ENCODE data around the gene DAP. TPM values are rescaled to one million over a fixed set of nuclear protein-coding genes. Genes with fewer than 3 reads are reported as not detected.

Gene DAP
- total RNA-seq, 1 donor from 2014 or later, result 38.5 TPM

DNA sequence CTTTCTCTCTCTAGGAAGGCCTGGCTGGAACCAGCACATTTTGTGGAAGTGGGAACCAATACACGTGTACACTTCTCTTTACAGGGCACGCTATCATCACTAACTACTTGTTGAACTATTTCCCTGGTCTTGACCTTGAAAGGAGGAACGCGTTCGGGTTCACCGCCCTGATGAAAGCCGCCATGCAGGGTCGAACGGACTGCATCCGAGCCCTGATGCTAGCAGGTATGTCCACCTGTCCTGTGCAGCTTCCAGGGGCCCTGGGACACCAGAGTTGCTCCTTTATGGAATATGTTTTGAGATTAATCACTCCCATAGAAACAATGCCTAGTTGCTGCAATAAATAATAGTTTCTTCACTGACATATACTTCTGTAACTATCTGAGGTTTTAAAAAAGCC, 123.1 kb downstream of the DAP start:
- Mint-ChIP-seq H3K9me3 (ENCODE audit: unreplicated experiment) (no peaks in the 10 kb centered on the region), H3K36me3 (ENCODE audit: unreplicated experiment) (no peaks in the 10 kb centered on the region), H3K4me1 (ENCODE audit: low read depth, unreplicated experiment) (peaks cover 17% of the 10 kb centered on the region), H3K27me3 (ENCODE audit: unreplicated experiment) (peaks cover 5% of the 10 kb centered on the region), H3K27ac (ENCODE audit: unreplicated experiment) (no peak overlapping the region), H3K4me3 (ENCODE audit: unreplicated experiment) (no peak overlapping the region)
- TF ChIP-seq, protein P1, sequence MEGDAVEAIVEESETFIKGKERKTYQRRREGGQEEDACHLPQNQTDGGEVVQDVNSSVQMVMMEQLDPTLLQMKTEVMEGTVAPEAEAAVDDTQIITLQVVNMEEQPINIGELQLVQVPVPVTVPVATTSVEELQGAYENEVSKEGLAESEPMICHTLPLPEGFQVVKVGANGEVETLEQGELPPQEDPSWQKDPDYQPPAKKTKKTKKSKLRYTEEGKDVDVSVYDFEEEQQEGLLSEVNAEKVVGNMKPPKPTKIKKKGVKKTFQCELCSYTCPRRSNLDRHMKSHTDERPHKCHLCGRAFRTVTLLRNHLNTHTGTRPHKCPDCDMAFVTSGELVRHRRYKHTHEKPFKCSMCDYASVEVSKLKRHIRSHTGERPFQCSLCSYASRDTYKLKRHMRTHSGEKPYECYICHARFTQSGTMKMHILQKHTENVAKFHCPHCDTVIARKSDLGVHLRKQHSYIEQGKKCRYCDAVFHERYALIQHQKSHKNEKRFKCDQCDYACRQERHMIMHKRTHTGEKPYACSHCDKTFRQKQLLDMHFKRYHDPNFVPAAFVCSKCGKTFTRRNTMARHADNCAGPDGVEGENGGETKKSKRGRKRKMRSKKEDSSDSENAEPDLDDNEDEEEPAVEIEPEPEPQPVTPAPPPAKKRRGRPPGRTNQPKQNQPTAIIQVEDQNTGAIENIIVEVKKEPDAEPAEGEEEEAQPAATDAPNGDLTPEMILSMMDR (IDR thresholded peaks at IDR 0.05; ENCODE audit: partially characterized antibody, unreplicated experiment), result no peak
- DNase-seq, result no peak

DNA sequence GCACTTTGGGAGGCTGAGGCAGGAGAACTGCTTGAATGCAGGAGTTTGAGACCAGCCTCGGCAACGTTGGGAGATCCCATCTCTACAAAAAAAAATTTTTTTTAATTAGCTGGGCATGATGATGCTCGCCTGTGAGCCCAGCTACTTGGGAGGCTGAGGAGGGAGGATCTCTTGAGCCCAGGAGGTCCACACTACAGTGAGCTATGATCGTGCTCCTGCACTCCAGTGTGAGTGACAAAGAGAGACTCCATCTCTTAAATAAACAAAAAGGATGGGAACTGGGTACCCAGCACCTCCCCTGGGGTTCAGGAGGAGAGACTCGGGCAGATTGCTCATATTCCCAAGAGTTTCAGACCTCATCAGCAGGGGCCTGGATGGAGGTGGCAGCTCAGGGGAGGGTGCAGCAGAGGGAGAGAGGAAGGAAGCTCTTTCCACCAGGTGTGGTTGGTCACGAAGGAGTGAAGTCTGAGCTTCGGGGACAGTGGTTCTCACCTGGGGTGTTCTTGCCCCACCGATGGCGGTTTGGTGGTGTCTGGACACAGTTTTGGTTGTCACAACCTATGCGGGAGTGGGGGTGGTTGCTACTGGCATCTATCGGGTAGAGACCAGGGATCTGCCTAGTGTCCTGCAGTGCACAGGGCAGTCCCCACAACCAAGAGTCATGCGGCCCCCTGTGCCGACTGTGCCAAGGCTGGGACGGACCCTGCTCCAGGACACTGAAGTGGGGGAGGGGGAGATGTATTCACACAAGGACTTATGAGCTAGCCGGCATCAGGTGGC, 124.5 kb downstream of the DAP start:
- peaks cover 5% of the 10 kb centered on the region for H3K27me3 Mint-ChIP-seq (ENCODE audit: unreplicated experiment)
- TF ChIP-seq, protein P1 (IDR thresholded peaks at IDR 0.05; ENCODE audit: partially characterized antibody, unreplicated experiment), result no peak
- peaks cover 12% of the 10 kb centered on the region for H3K4me1 Mint-ChIP-seq (ENCODE audit: low read depth, unreplicated experiment)
- H3K27ac Mint-ChIP-seq (ENCODE audit: unreplicated experiment), result no peak overlapping the region
- H3K36me3 Mint-ChIP-seq (ENCODE audit: unreplicated experiment), result no peaks in the 10 kb centered on the region
- no peak for DNase-seq
- no peak overlapping the region for H3K4me3 Mint-ChIP-seq (ENCODE audit: unreplicated experiment)
- no peaks in the 10 kb centered on the region for H3K9me3 Mint-ChIP-seq (ENCODE audit: unreplicated experiment)

DNA sequence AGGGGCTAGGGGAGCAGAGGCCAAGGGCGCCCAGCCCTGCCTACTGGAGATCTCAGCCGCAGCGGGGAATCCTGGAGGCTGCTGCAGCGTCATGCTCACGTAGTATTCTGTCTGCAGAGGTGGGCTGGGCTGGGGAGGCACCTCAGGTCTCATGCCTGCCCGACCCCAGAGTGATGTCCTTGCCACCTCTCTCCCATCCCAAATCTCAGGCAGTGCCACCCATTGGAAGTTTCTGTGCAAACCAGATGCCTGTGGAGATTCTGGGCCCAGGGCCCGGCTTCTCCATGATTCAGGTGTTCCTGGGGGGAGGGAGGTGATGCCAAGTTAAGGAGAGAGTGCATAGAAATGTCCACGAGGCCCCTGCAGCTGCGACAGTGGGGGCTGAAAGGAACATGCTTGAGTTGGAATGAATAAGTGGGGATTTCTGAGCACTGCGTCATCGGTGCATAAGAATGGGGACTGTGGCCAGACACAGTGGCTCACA, 125.1 kb downstream of the DAP start:
- no peak overlapping the region for H3K27ac Mint-ChIP-seq (ENCODE audit: unreplicated experiment)
- peaks cover 3% of the 10 kb centered on the region for H3K27me3 Mint-ChIP-seq (ENCODE audit: unreplicated experiment)
- no peak overlapping the region for H3K4me3 Mint-ChIP-seq (ENCODE audit: unreplicated experiment)
- peaks cover 15% of the 10 kb centered on the region for H3K4me1 Mint-ChIP-seq (ENCODE audit: low read depth, unreplicated experiment)
- no peaks in the 10 kb centered on the region for H3K36me3 Mint-ChIP-seq (ENCODE audit: unreplicated experiment)
- no peaks in the 10 kb centered on the region for H3K9me3 Mint-ChIP-seq (ENCODE audit: unreplicated experiment)
- TF ChIP-seq, protein P1 (IDR thresholded peaks at IDR 0.05; ENCODE audit: partially characterized antibody, unreplicated experiment), result no peak
- DNase-seq, result no peak

DNA sequence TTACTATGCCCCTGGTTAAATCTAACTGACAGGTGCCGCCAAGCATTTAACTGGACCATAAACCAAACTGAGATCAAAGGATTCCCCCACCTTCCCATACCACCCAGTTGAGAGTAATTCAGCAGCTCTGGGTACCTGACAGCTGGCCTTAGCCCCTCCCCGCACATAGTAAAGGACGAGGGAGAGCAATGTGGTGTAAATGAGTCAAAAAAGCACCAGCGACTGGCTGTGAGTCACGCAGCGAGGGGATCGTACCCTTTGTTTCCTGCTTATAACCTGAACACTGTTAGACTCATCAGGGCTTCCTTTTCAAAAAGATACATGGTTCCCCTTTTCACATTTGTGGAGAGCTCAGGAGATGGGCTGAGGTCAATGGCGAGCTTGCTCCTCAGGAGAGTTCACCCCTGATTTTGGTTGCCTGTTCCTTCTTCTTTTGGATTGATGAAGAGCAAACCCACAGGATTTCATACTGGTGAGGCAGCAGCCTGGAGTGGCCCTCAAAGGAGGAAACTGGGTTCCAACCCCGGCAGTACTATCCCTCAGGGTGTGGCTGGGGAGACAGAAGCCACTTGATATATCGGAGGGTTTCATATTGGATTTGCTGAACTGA, 125.7 kb downstream of the DAP start:
- TF ChIP-seq, protein P1 (IDR thresholded peaks at IDR 0.05; ENCODE audit: partially characterized antibody, unreplicated experiment), result no peak
- Mint-ChIP-seq H3K4me3 (ENCODE audit: unreplicated experiment) (no peak overlapping the region), H3K4me1 (ENCODE audit: low read depth, unreplicated experiment) (peaks cover 15% of the 10 kb centered on the region), H3K36me3 (ENCODE audit: unreplicated experiment) (no peaks in the 10 kb centered on the region), H3K27me3 (ENCODE audit: unreplicated experiment) (peaks cover 3% of the 10 kb centered on the region), H3K27ac (ENCODE audit: unreplicated experiment) (no peak overlapping the region), H3K9me3 (ENCODE audit: unreplicated experiment) (no peaks in the 10 kb centered on the region)
- no peak for DNase-seq

DNA sequence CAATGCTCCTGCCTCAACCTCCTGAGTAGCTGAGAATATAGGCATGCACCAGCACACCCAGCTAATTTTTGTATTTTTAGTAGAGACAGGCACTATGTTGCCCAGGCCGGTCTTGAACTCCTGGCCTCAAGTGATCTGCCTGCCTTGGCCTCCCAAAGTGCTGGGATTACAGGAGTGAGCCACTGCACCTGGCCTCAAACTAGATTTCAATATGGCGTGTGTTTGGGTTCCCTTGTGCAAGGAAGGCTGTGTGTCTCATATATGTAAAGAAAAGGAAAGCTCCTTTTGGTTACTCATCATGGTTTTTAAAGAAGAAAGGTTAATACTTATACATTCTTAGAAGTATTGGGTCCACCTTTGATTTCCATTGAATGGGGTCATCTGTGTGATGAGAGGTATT, 126.5 kb downstream of the DAP start:
- DNase-seq, result no peak
- Mint-ChIP-seq H3K27ac (ENCODE audit: unreplicated experiment) (no peak overlapping the region), H3K4me1 (ENCODE audit: low read depth, unreplicated experiment) (peaks cover 15% of the 10 kb centered on the region), H3K36me3 (ENCODE audit: unreplicated experiment) (peaks cover 7% of the 10 kb centered on the region), H3K9me3 (ENCODE audit: unreplicated experiment) (peaks cover 3% of the 10 kb centered on the region), H3K27me3 (ENCODE audit: unreplicated experiment) (peaks cover 3% of the 10 kb centered on the region), H3K4me3 (ENCODE audit: unreplicated experiment) (no peak overlapping the region)
- TF ChIP-seq, protein P1 (IDR thresholded peaks at IDR 0.05; ENCODE audit: partially characterized antibody, unreplicated experiment), result no peak
